ENCODE measurements around the gene IGFN1. TPM values are rescaled to one million over a fixed set of nuclear protein-coding genes. Genes with fewer than 3 reads are reported as not detected.

The IGFN1 gene
- total and polyA plus RNA-seq, 2 of the 8 experiments (the other 6 are each of a cell fraction or from before 2014, with no cell fraction given) = not detected

DNA sequence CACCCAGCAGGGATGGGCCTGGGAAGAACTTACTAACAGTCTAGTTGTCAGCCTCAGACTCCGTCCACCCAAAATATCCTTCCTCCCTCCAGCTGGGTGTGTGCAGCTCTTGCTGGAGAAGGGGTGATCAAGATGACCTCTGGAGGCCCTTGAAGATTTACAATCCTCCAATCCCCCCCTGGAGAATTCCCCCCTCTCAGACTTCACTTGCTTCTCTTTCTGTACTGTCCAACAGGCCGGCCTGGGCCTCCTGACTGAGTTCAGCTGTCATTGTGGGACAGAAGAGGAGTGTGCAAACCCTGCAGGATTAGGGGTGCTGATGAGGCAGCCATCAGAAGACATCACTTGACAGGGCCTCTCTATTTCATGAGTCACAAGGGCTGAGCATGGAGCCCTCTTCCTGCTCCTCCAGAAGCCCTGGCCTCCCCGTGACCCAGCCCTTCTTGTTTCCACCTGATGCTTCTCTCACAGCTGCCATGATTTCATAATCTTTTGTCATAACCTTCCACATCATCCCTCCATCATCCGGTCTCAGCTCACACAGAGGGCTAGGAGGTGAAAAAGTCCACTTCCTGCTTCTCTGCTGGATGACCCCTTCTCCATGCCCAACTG lies 17.5 kb upstream of the IGFN1 start (continued):
- TF ChIP-seq, protein P1, sequence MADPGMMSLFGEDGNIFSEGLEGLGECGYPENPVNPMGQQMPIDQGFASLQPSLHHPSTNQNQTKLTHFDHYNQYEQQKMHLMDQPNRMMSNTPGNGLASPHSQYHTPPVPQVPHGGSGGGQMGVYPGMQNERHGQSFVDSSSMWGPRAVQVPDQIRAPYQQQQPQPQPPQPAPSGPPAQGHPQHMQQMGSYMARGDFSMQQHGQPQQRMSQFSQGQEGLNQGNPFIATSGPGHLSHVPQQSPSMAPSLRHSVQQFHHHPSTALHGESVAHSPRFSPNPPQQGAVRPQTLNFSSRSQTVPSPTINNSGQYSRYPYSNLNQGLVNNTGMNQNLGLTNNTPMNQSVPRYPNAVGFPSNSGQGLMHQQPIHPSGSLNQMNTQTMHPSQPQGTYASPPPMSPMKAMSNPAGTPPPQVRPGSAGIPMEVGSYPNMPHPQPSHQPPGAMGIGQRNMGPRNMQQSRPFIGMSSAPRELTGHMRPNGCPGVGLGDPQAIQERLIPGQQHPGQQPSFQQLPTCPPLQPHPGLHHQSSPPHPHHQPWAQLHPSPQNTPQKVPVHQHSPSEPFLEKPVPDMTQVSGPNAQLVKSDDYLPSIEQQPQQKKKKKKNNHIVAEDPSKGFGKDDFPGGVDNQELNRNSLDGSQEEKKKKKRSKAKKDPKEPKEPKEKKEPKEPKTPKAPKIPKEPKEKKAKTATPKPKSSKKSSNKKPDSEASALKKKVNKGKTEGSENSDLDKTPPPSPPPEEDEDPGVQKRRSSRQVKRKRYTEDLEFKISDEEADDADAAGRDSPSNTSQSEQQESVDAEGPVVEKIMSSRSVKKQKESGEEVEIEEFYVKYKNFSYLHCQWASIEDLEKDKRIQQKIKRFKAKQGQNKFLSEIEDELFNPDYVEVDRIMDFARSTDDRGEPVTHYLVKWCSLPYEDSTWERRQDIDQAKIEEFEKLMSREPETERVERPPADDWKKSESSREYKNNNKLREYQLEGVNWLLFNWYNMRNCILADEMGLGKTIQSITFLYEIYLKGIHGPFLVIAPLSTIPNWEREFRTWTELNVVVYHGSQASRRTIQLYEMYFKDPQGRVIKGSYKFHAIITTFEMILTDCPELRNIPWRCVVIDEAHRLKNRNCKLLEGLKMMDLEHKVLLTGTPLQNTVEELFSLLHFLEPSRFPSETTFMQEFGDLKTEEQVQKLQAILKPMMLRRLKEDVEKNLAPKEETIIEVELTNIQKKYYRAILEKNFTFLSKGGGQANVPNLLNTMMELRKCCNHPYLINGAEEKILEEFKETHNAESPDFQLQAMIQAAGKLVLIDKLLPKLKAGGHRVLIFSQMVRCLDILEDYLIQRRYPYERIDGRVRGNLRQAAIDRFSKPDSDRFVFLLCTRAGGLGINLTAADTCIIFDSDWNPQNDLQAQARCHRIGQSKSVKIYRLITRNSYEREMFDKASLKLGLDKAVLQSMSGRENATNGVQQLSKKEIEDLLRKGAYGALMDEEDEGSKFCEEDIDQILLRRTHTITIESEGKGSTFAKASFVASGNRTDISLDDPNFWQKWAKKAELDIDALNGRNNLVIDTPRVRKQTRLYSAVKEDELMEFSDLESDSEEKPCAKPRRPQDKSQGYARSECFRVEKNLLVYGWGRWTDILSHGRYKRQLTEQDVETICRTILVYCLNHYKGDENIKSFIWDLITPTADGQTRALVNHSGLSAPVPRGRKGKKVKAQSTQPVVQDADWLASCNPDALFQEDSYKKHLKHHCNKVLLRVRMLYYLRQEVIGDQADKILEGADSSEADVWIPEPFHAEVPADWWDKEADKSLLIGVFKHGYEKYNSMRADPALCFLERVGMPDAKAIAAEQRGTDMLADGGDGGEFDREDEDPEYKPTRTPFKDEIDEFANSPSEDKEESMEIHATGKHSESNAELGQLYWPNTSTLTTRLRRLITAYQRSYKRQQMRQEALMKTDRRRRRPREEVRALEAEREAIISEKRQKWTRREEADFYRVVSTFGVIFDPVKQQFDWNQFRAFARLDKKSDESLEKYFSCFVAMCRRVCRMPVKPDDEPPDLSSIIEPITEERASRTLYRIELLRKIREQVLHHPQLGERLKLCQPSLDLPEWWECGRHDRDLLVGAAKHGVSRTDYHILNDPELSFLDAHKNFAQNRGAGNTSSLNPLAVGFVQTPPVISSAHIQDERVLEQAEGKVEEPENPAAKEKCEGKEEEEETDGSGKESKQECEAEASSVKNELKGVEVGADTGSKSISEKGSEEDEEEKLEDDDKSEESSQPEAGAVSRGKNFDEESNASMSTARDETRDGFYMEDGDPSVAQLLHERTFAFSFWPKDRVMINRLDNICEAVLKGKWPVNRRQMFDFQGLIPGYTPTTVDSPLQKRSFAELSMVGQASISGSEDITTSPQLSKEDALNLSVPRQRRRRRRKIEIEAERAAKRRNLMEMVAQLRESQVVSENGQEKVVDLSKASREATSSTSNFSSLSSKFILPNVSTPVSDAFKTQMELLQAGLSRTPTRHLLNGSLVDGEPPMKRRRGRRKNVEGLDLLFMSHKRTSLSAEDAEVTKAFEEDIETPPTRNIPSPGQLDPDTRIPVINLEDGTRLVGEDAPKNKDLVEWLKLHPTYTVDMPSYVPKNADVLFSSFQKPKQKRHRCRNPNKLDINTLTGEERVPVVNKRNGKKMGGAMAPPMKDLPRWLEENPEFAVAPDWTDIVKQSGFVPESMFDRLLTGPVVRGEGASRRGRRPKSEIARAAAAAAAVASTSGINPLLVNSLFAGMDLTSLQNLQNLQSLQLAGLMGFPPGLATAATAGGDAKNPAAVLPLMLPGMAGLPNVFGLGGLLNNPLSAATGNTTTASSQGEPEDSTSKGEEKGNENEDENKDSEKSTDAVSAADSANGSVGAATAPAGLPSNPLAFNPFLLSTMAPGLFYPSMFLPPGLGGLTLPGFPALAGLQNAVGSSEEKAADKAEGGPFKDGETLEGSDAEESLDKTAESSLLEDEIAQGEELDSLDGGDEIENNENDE (IDR thresholded peaks at IDR 0.05; ENCODE audit: insufficient replicate concordance, low read length) = no peak
- TF ChIP-seq POLR2AphosphoS5 (IDR thresholded peaks at IDR 0.05; ENCODE audit: low read depth, low read length) (no peak), KDM5A (IDR thresholded peaks at IDR 0.05; ENCODE audit: low read length) (no peak), POLR2A (IDR thresholded peaks at IDR 0.05; ENCODE audit: control extremely low read depth in 1 of 2, low read depth in 2 of 2, low read length in 2 of 2) (no peak), RAD21 (IDR thresholded peaks at IDR 0.05 in 1 of 2, conservative IDR thresholded peaks at IDR 0.05 in 1 of 2; ENCODE audit: low read depth in 2 of 2, low read length in 2 of 2) (no peak), PHF8 (conservative IDR thresholded peaks at IDR 0.05; ENCODE audit: low read depth, low read length) (no peak), EZH2 (IDR thresholded peaks at IDR 0.05; ENCODE audit: low read depth, low read length, severe bottlenecking) (no peak)

All from H1 (cell line).